ENCODE data around the gene GDI1. TPM values are rescaled to one million over a fixed set of nuclear protein-coding genes. Genes with fewer than 3 reads are reported as not detected.

Gene GDI1
- total and polyA plus RNA-seq, 2 of the 8 experiments (the other 6 are each of a cell fraction or from before 2014, with no cell fraction given) = 83.1 to 136 TPM

DNA sequence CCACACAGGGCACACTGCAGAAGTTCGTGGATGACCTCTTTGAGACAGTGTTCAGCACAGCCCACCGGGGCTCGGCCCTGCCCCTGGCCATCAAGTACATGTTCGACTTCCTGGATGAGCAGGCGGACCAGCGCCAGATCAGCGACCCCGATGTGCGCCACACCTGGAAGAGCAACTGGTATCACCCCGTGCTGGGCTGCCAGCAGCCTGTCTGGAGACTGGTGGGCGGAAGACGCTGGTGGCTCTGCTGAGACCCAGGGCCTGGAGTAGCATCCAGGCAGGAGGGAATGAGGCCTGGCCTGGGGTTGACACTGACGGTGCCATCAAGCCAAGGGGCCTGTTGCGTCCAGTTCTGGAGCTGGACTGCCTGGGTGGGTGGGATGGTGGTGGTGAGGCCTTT lies 33.5 kb downstream of the GDI1 start:
- Histone ChIP-seq H3K4me1 (replicated peaks in 1 of 4; ENCODE audit: control insufficient read depth in 3 of 4, insufficient read depth in 4 of 4, low read length in 3 of 4) (no peaks in the 10 kb centered on the region), H3K27ac (ENCODE audit: low read depth, low read length) (no peak overlapping the region), H2BK5ac (ENCODE audit: low read depth, low read length) (no peak overlapping the region), H2BK15ac (ENCODE audit: low read length) (no peak overlapping the region), H3K14ac (ENCODE audit: insufficient read length) (no peak overlapping the region), H3K4me3 (ENCODE audit: extremely low read depth in 1 of 4, insufficient read depth in 2 of 4, low read depth in 3 of 4, low read length in 4 of 4) (no peak overlapping the region), H2BK20ac (ENCODE audit: low read length) (no peak overlapping the region), H3K18ac (ENCODE audit: extremely low read depth, low read length) (no peak overlapping the region), H4K20me1 (replicated peaks in 1 of 2; ENCODE audit: control insufficient read depth in 1 of 2, insufficient read depth in 2 of 2, low read length in 2 of 2) (no peaks in the 10 kb centered on the region), H3K9me3 (ENCODE audit: insufficient read depth in 2 of 2, low read depth in 1 of 2, low read length in 1 of 2) (no peaks in the 10 kb centered on the region), H2AFZ (ENCODE audit: low read length) (no peak overlapping the region), H3K79me1 (ENCODE audit: low read depth, low read length) (no peaks in the 10 kb centered on the region), H3K36me3 (ENCODE audit: control insufficient read depth in 2 of 4, insufficient read depth in 4 of 4, low read length in 3 of 4) (peaks cover 0 to 29% (median 5%) of the 10 kb centered on the region in 4 experiments; a peak in 5 of 8 replicates), H3K4ac (replicated peaks; ENCODE audit: insufficient read length, low read depth, low read length) (no peak overlapping the region), H4K5ac (ENCODE audit: insufficient read length, low read depth, low read length) (no peak overlapping the region), H2AK5ac (ENCODE audit: low read depth, low read length) (no peak overlapping the region), H3K9ac (replicated peaks in 1 of 4; ENCODE audit: extremely low read depth in 1 of 4, low read depth in 3 of 4, low read length in 3 of 4) (no peak overlapping the region), H3K79me2 (ENCODE audit: control insufficient read depth in 1 of 2, insufficient read depth in 2 of 2, low read length in 2 of 2) (no peaks in the 10 kb centered on the region), H4K91ac (replicated peaks; ENCODE audit: insufficient read length, low read length) (no peak overlapping the region), H3K23ac (ENCODE audit: insufficient read length) (no peak overlapping the region), H2BK12ac (ENCODE audit: low read depth, low read length) (no peak overlapping the region), H2BK120ac (replicated peaks; ENCODE audit: low read depth, low read length) (no peak overlapping the region), H4K8ac (ENCODE audit: extremely low read depth, insufficient read depth, low read length) (no peak overlapping the region), H3K56ac (replicated peaks; ENCODE audit: insufficient read length, low read depth, low read length) (no peak overlapping the region), H3K4me2 (ENCODE audit: insufficient read depth in 1 of 2, low read depth in 2 of 2, low read length in 2 of 2) (no peak overlapping the region), H3K23me2 (ENCODE audit: low read depth, low read length) (no peaks in the 10 kb centered on the region), H3K27me3 (replicated peaks in 1 of 4; ENCODE audit: control insufficient read depth in 3 of 4, extremely low read depth in 1 of 4, insufficient read depth in 3 of 4, low read length in 3 of 4) (no peaks in the 10 kb centered on the region)
- ChIA-PET POLR2A (ENCODE audit: partially characterized antibody) (interaction anchor here (1.2 kb wide), 1 partner anchor 15 kb away, joined by 3 read pairs; no protein-coding TSS in a partner anchor), CTCF (ENCODE audit: partially characterized antibody) (interaction anchor here (1.0 to 1.1 kb wide), 2 partner anchors 10 to 64 kb away, joined by 3 read pairs; no protein-coding TSS in a partner anchor)
- WGBS, 2 experiments (ENCODE audit: extremely low coverage in 1 of 2, insufficient coverage in 1 of 2, insufficient read length in 1 of 2, insufficient replicate concordance in 2 of 2, low coverage in 1 of 2, low lambda C conversion rate in 2 of 2, missing lambda C conversion rate in 1 of 2) = 93% methylated on average over 12 of the region's 14 CpGs; no CpG with 5 or more reads in 1 of the 2 experiments
- FAIRE-seq (no peak), DNase-seq (ENCODE audit: low read depth in 1 of 2, low spot score in 2 of 2) (no peak)
- TF ChIP-seq NRF1 (IDR thresholded peaks at IDR 0.05; ENCODE audit: low read depth, low read length) (no peak), EZH2 (IDR thresholded peaks at IDR 0.05; ENCODE audit: low read depth, low read length, severe bottlenecking) (no peak), CREB1 (IDR thresholded peaks at IDR 0.05) (no peak), TCF12 (IDR thresholded peaks at IDR 0.05; ENCODE audit: low read depth, low read length) (no peak), RFX5 (IDR thresholded peaks at IDR 0.05; ENCODE audit: borderline replicate concordance, low read depth, low read length) (no peak), TAF7 (optimal IDR thresholded peaks at IDR 0.05; ENCODE audit: borderline replicate concordance, low read depth, low read length) (no peak), TAF1 (IDR thresholded peaks at IDR 0.05; ENCODE audit: low read depth, low read length) (no peak), CHD1 (IDR thresholded peaks at IDR 0.05; ENCODE audit: low read depth, low read length) (no peak), RAD21 (IDR thresholded peaks at IDR 0.05 in 1 of 2, conservative IDR thresholded peaks at IDR 0.05 in 1 of 2; ENCODE audit: low read depth in 2 of 2, low read length in 2 of 2) (no peak), KDM5A (IDR thresholded peaks at IDR 0.05; ENCODE audit: low read length) (no peak), CBX5 (IDR thresholded peaks at IDR 0.05; ENCODE audit: low read depth, low read length) (no peak), POLR2A (IDR thresholded peaks at IDR 0.05; ENCODE audit: control extremely low read depth in 1 of 2, low read depth in 2 of 2, low read length in 2 of 2) (no peak), BACH1 (IDR thresholded peaks at IDR 0.05; ENCODE audit: low read length) (no peak), TBP (IDR thresholded peaks at IDR 0.05; ENCODE audit: low read depth, low read length) (no peak), BCL11A (IDR thresholded peaks at IDR 0.05; ENCODE audit: low read depth in 2 of 2, low read length in 2 of 2) (no peak)

Data from H1 (cell line).